Mesenchymal stem cell (in vitro differentiated cells and primary cell): ENCODE measurements around the gene VTCN1.
"Not testable (repeated sequence)": the region's sequence is repeated elsewhere in the genome, so short reads cannot be mapped to it uniquely, and the experiment has no call there.

Experiments used
- DNase-seq: peaks from one replicate; pipeline ENCODE4 v3.0.0-alpha.2; 2013
- H2AFZ ChIP-seq: one replicate; pipeline ENCODE4 v1.6.1; 2013; ENCODE audit warnings: low read depth, mild to moderate bottlenecking, control low read depth, inconsistent platforms, low read length, moderate library complexity
- H2AK5ac ChIP-seq: 2 replicates; pipeline ENCODE4 v1.6.1; 2013; ENCODE audit warnings: low read length, moderate library complexity, mild to moderate bottlenecking, inconsistent platforms; ENCODE audit not compliant: severe bottlenecking
- H2BK120ac ChIP-seq: one replicate; pipeline ENCODE4 v1.6.1; 2013; ENCODE audit warnings: low read depth, mild to moderate bottlenecking, inconsistent platforms, low read length, moderate library complexity
- H2BK12ac ChIP-seq, 2 experiments: one replicate each; pipeline ENCODE4 v1.6.1; 2013; ENCODE audit warnings: inconsistent platforms in 2 of 2, low read length in 2 of 2, mild to moderate bottlenecking in 2 of 2, moderate library complexity in 2 of 2, control low read depth in 1 of 2
- H2BK15ac ChIP-seq: one replicate; pipeline ENCODE4 v1.6.1; 2013; ENCODE audit warnings: mild to moderate bottlenecking, low read depth, inconsistent platforms; ENCODE audit not compliant: poor library complexity, severe bottlenecking
- H2BK5ac ChIP-seq: 2 replicates; pipeline ENCODE4 v1.6.1; 2013; ENCODE audit warnings: low read depth, mild to moderate bottlenecking, low read length, control low read depth, inconsistent platforms; ENCODE audit not compliant: poor library complexity, severe bottlenecking
- H3K14ac ChIP-seq, 2 experiments: one replicate each; pipeline ENCODE4 v1.6.1; 2013; ENCODE audit warnings: inconsistent platforms in 2 of 2, low read length in 2 of 2, control low read depth in 1 of 2, mild to moderate bottlenecking in 1 of 2, moderate library complexity in 1 of 2
- H3K18ac ChIP-seq, 2 experiments: one replicate each; pipeline ENCODE4 v1.6.1; 2013; ENCODE audit warnings: inconsistent platforms in 2 of 2, low read length in 2 of 2, control low read depth in 1 of 2, low read depth in 1 of 2, mild to moderate bottlenecking in 1 of 2
- H3K23ac ChIP-seq, 2 experiments: one replicate each; pipeline ENCODE4 v1.6.1; 2013; ENCODE audit warnings: inconsistent platforms in 2 of 2, low read length in 2 of 2, mild to moderate bottlenecking in 2 of 2, moderate library complexity in 2 of 2, control low read depth in 1 of 2
- H3K27ac ChIP-seq: 2 replicates; pipeline ENCODE4 v1.5.1; 2013; ENCODE audit warnings: mild to moderate bottlenecking, moderate library complexity, low read length, control low read depth, inconsistent platforms; ENCODE audit not compliant: poor library complexity, severe bottlenecking
- H3K27me3 ChIP-seq, 2 experiments: 2 replicates each; pipeline versions ENCODE4 v1.6.1 to v1.7.0; 2013; ENCODE audit warnings: low read length in 2 of 2, mild to moderate bottlenecking in 2 of 2, moderate library complexity in 2 of 2, control low read depth in 1 of 2, inconsistent platforms in 1 of 2; ENCODE audit not compliant: control insufficient read depth in 1 of 2, insufficient read depth in 1 of 2
- H3K36me3 ChIP-seq, 2 experiments: 2 replicates each; pipeline versions ENCODE4 v1.6.1 to v1.7.0; 2013; ENCODE audit warnings: low read length in 2 of 2, control low read depth in 1 of 2, inconsistent platforms in 1 of 2, low read depth in 1 of 2, mild to moderate bottlenecking in 1 of 2; ENCODE audit not compliant: insufficient read depth in 2 of 2, control insufficient read depth in 1 of 2
- H3K4ac ChIP-seq, 2 experiments: one replicate each; pipeline ENCODE4 v1.6.1; 2013; ENCODE audit warnings: inconsistent platforms in 2 of 2, low read length in 2 of 2, mild to moderate bottlenecking in 2 of 2, moderate library complexity in 2 of 2, control low read depth in 1 of 2, low read depth in 1 of 2
- H3K4me1 ChIP-seq: 2 replicates; pipeline ENCODE4 v1.6.1; 2013; ENCODE audit warnings: low read depth, low read length, control low read depth; ENCODE audit not compliant: control insufficient read depth, insufficient read depth
- H3K4me2 ChIP-seq: 2 replicates; pipeline ENCODE4 v1.6.1; 2013; ENCODE audit warnings: low read length, mild to moderate bottlenecking, inconsistent platforms; ENCODE audit not compliant: poor library complexity, severe bottlenecking
- H3K4me3 ChIP-seq, 2 experiments: 2 replicates each; pipeline versions ENCODE4 v1.5.1 to v1.7.0; 2013; ENCODE audit warnings: low read length in 2 of 2, mild to moderate bottlenecking in 2 of 2, control low read depth in 1 of 2, low read depth in 1 of 2; ENCODE audit not compliant: insufficient read depth in 1 of 2
- H3K79me1 ChIP-seq: replicated peaks from 2 replicates; pipeline ENCODE4 v1.6.1; 2013; ENCODE audit warnings: mild to moderate bottlenecking, control low read depth, low read length, inconsistent platforms; ENCODE audit not compliant: poor library complexity, severe bottlenecking
- H3K9ac ChIP-seq: 2 replicates; pipeline ENCODE4 v1.7.0; 2013; ENCODE audit warnings: mild to moderate bottlenecking, low read length, moderate library complexity
- H3K9me3 ChIP-seq: 2 replicates; pipeline ENCODE4 v1.7.0; 2013; ENCODE audit warnings: mild to moderate bottlenecking, low read length; ENCODE audit not compliant: control insufficient read depth
- H4K8ac ChIP-seq: one replicate; pipeline ENCODE4 v1.6.1; 2013; ENCODE audit warnings: inconsistent platforms, mild to moderate bottlenecking, low read length, moderate library complexity
- H4K91ac ChIP-seq: one replicate; pipeline ENCODE4 v1.6.1; 2013; ENCODE audit warnings: mild to moderate bottlenecking, low read length, inconsistent platforms
- WGBS: methylation state at CpG from one replicate; pipeline ENCODE4 v1.1.7; 2013; ENCODE audit warnings: mixed read lengths; 5-methylcytosine and 5-hydroxymethylcytosine counted together

VTCN1 gene

GRCh38 chr1:117106478-117106877, 104.2 kb downstream of the VTCN1 start:
- H4K8ac ChIP-seq = no peak overlapping the region
- peaks cover 0 to 21% of the 10 kb centered on the region in 2 experiments for H3K36me3 ChIP-seq
- DNase-seq = no peak
- H2BK15ac ChIP-seq = no peak overlapping the region
- no peaks in the 10 kb centered on the region for H3K9me3 ChIP-seq
- H2AFZ ChIP-seq = no peak overlapping the region
- H3K4me1 ChIP-seq = no peaks in the 10 kb centered on the region
- no peaks in the 10 kb centered on the region for H3K27me3 ChIP-seq
- H2BK12ac ChIP-seq = no peak overlapping the region
- no peak overlapping the region for H3K4ac ChIP-seq
- H2BK120ac ChIP-seq = no peak overlapping the region
- H3K9ac ChIP-seq = no peak overlapping the region
- H3K23ac ChIP-seq = no peak overlapping the region
- WGBS = 100% methylated on average over 2 of the region's 2 CpGs
- no peak overlapping the region for H2AK5ac ChIP-seq
- no peak overlapping the region for H3K18ac ChIP-seq
- H3K27ac ChIP-seq = no peak overlapping the region
- H4K91ac ChIP-seq = no peak overlapping the region
- H3K79me1 ChIP-seq = peaks cover 3% of the 10 kb centered on the region
- no peak overlapping the region for H3K4me2 ChIP-seq
- no peak overlapping the region for H3K4me3 ChIP-seq
- H2BK5ac ChIP-seq = no peak overlapping the region
- no peak overlapping the region for H3K14ac ChIP-seq

GRCh38 chr1:117105722-117106121, 105.0 kb downstream of the VTCN1 start:
- H4K8ac ChIP-seq = no peak overlapping the region
- H3K18ac ChIP-seq = no peak overlapping the region
- no peak overlapping the region for H3K9ac ChIP-seq
- no peak overlapping the region for H3K4me2 ChIP-seq
- no peak overlapping the region for H3K4ac ChIP-seq
- no peak overlapping the region for H2BK120ac ChIP-seq
- H3K4me1 ChIP-seq = no peaks in the 10 kb centered on the region
- H3K14ac ChIP-seq = no peak overlapping the region
- no peak overlapping the region for H2AFZ ChIP-seq
- H3K27ac ChIP-seq = no peak overlapping the region
- H2BK15ac ChIP-seq = no peak overlapping the region
- no peak overlapping the region for H3K23ac ChIP-seq
- H4K91ac ChIP-seq = no peak overlapping the region
- H2BK5ac ChIP-seq = no peak overlapping the region
- H3K27me3 ChIP-seq = no peaks in the 10 kb centered on the region
- H2AK5ac ChIP-seq = no peak overlapping the region
- no peak for DNase-seq
- no peak overlapping the region for H3K4me3 ChIP-seq
- H3K9me3 ChIP-seq = no peaks in the 10 kb centered on the region
- peaks cover 3% of the 10 kb centered on the region for H3K79me1 ChIP-seq
- H2BK12ac ChIP-seq = no peak overlapping the region
- H3K36me3 ChIP-seq = peaks cover 0 to 24% of the 10 kb centered on the region in 2 experiments

- H4K8ac ChIP-seq = no peak overlapping the region
- H3K4me1 ChIP-seq = no peaks in the 10 kb centered on the region
- H3K27ac ChIP-seq = no peak overlapping the region
- no peak overlapping the region for H2BK15ac ChIP-seq
- H3K4ac ChIP-seq = no peak overlapping the region
- no peak overlapping the region for H2BK120ac ChIP-seq
- no peak overlapping the region for H3K23ac ChIP-seq
- H3K9ac ChIP-seq = no peak overlapping the region
- H3K27me3 ChIP-seq = no peaks in the 10 kb centered on the region
- peak; percentile 25 for DNase-seq
- H3K14ac ChIP-seq = no peak overlapping the region
- no peak overlapping the region for H2AFZ ChIP-seq
- 70% methylated on average over 3 of the region's 3 CpGs for WGBS
- H2BK5ac ChIP-seq = no peak overlapping the region
- no peak overlapping the region for H3K18ac ChIP-seq
- no peak overlapping the region for H3K4me2 ChIP-seq
- peaks cover 4 to 29% of the 10 kb centered on the region in 2 experiments for H3K36me3 ChIP-seq
- H3K79me1 ChIP-seq = peaks cover 3% of the 10 kb centered on the region
- H4K91ac ChIP-seq = no peak overlapping the region
- H2BK12ac ChIP-seq = no peak overlapping the region
- no peak overlapping the region for H3K4me3 ChIP-seq
- no peak overlapping the region for H2AK5ac ChIP-seq
- no peaks in the 10 kb centered on the region for H3K9me3 ChIP-seq
Measured at GRCh38 chr1:117104986-117105385, 105.7 kb downstream of the VTCN1 start.

GRCh38 chr1:117101858-117102257, 108.9 kb downstream of the VTCN1 start:
- H3K79me1 ChIP-seq, H3K4me2 ChIP-seq, H4K8ac ChIP-seq, H3K9me3 ChIP-seq, H3K27ac ChIP-seq, H2BK12ac ChIP-seq, H3K23ac ChIP-seq, H4K91ac ChIP-seq, H2AFZ ChIP-seq, H3K4me1 ChIP-seq, H2AK5ac ChIP-seq, H3K4me3 ChIP-seq, H3K14ac ChIP-seq, H2BK15ac ChIP-seq, H3K9ac ChIP-seq, H3K4ac ChIP-seq, H3K18ac ChIP-seq, H3K27me3 ChIP-seq, H2BK120ac ChIP-seq, DNase-seq, H2BK5ac ChIP-seq: not testable (repeated sequence)
- peaks cover 4 to 42% of the 10 kb centered on the region in 2 experiments for H3K36me3 ChIP-seq
- 96% methylated on average over 3 of the region's 3 CpGs for WGBS
